H1 (cell line): ENCODE measurements around the gene SH3D19. TPM values are rescaled to one million over a fixed set of nuclear protein-coding genes. Genes with fewer than 3 reads are reported as not detected.

Source experiments
- ASH2L ChIP-seq: fragments of 200-600, 300-600 bp; sonication (generic); IDR thresholded peaks from one replicate; pipeline ENCODE4 v1.7.1; 2017; ENCODE audit warnings: low read length
- EP300 ChIP-seq, 2 experiments: IDR thresholded peaks; 1 replicate in 1 of 2; 2 replicates in 1 of 2; pipeline ENCODE4 v1.6.1; 2011 to 2012; ENCODE audit warnings: low read depth in 2 of 2, low read length in 2 of 2, mild to moderate bottlenecking in 2 of 2, borderline replicate concordance in 1 of 2, inconsistent platforms in 1 of 2, moderate library complexity in 1 of 2
- SP2 ChIP-seq: IDR thresholded peaks from 2 replicates; pipeline ENCODE4 v1.6.1; 2012; ENCODE audit warnings: mild to moderate bottlenecking, low read length, inconsistent platforms
- polyA plus RNA-seq, 7 experiments: library from polyadenylated mRNA; depleted of rRNA in 3 of 7; stranded (reverse) in 5 of 7; unstranded in 2 of 7; fragments of >200 nt in 5 of 7; fragments of 200-250 nt in 2 of 7; gene quantifications; 1 replicate in 5 of 7; 2 replicates in 1 of 7; 4 replicates in 1 of 7; pipeline versions ENCODE4 v1.2.1 to v1.2.3, GENCODE V29; 2011 to 2013; ENCODE audit warnings: missing spikeins in 2 of 7, mixed read lengths in 2 of 7
- total RNA-seq: library from RNA; stranded (reverse); fragmentation: NEBNext Ultra II Directional; extraction: Animal tissue kit (Norgen Biotek cat#: 25700); gene quantifications from 2 replicates; pipeline ENCODE4 v1.2.1, GENCODE V29; 2021

The SH3D19 gene
- total and polyA plus RNA-seq, 2 of the 8 experiments (the other 6 are each of a cell fraction or from before 2014, with no cell fraction given), result 11.7 to 51.3 TPM

- TF ChIP-seq EP300 (IDR thresholded peaks at IDR 0.05; ENCODE audit: borderline replicate concordance in 1 of 2, low read depth in 2 of 2, low read length in 2 of 2) (no peak), ASH2L (no peak), SP2 (no peak)
These were observed 97.0 kb downstream of the SH3D19 start (continued) for GRCh38 chr4:151228189-151229119.
